Measurements from ENCODE around the gene PREX1. TPM values are rescaled to one million over a fixed set of nuclear protein-coding genes. Genes with fewer than 3 reads are reported as not detected.

Gene PREX1
- total and polyA plus RNA-seq, 10 donors = 36.7 to 279 (median 157) TPM

DNA sequence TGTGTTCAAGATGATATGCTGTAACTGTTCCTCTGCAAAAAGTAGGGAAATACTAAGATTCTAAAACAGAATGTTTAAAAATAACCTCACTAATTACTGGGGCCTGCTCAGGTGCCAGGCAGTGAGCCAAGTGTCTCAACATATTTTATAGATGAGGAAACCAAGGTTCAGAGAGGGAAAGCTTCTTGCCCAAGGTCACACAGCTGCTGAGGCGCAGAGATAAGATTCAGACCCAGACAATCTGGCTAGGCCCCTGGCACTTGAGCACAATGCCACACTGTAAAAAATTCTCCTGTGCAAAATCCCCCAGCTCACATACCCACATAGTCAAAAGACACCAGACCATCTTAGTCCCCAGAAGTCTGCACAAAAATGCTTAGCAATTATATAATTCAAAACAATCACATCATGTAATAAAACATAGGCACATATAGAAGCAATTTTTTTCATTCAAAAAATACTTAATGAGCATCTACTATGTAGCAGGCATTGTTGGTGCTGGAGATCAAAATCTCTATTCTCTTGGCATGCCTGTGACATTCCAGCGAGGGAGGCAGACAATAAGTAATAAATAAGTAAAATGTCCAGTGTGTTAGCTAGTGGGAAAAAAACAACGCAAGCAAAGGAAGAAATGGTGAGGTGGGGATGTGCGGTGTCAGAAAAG, 10.3 kb downstream of the PREX1 start:
- peaks cover 64 to 100% (median 99%) of the 10 kb centered on the region in 6 donors for H3K4me1 ChIP-seq
- intact Hi-C loops (cut with DNase I; ENCODE audit: low total_unique reads) = no loop called here
- H3K4me3 ChIP-seq = peak overlapping the region in 2 of 8 donors; percentile 14 to 95
- TF ChIP-seq, protein P1, sequence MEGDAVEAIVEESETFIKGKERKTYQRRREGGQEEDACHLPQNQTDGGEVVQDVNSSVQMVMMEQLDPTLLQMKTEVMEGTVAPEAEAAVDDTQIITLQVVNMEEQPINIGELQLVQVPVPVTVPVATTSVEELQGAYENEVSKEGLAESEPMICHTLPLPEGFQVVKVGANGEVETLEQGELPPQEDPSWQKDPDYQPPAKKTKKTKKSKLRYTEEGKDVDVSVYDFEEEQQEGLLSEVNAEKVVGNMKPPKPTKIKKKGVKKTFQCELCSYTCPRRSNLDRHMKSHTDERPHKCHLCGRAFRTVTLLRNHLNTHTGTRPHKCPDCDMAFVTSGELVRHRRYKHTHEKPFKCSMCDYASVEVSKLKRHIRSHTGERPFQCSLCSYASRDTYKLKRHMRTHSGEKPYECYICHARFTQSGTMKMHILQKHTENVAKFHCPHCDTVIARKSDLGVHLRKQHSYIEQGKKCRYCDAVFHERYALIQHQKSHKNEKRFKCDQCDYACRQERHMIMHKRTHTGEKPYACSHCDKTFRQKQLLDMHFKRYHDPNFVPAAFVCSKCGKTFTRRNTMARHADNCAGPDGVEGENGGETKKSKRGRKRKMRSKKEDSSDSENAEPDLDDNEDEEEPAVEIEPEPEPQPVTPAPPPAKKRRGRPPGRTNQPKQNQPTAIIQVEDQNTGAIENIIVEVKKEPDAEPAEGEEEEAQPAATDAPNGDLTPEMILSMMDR (IDR thresholded peaks at IDR 0.05 in 8 of 11, conservative IDR thresholded peaks at IDR 0.05 in 3 of 11) = no peak
- TF ChIP-seq POLR2AphosphoS5 (IDR thresholded peaks at IDR 0.05) = no peak
- peak overlapping the region in 6 of 8 donors; percentile 60 to 97 (median 92) for H3K27ac ChIP-seq
- H3K27me3 ChIP-seq (replicated peaks in 1 of 7) = no peaks in the 10 kb centered on the region
- DNase-seq = peak; percentile 25
- peaks cover 0 to 88% (median 0%) of the 10 kb centered on the region in 6 donors for H3K36me3 ChIP-seq
- WGBS, 5 donors = 79 to 86% (median 81%) methylated on average over 4 of the region's 4 CpGs
- no peaks in the 10 kb centered on the region for H3K9me3 ChIP-seq

DNA sequence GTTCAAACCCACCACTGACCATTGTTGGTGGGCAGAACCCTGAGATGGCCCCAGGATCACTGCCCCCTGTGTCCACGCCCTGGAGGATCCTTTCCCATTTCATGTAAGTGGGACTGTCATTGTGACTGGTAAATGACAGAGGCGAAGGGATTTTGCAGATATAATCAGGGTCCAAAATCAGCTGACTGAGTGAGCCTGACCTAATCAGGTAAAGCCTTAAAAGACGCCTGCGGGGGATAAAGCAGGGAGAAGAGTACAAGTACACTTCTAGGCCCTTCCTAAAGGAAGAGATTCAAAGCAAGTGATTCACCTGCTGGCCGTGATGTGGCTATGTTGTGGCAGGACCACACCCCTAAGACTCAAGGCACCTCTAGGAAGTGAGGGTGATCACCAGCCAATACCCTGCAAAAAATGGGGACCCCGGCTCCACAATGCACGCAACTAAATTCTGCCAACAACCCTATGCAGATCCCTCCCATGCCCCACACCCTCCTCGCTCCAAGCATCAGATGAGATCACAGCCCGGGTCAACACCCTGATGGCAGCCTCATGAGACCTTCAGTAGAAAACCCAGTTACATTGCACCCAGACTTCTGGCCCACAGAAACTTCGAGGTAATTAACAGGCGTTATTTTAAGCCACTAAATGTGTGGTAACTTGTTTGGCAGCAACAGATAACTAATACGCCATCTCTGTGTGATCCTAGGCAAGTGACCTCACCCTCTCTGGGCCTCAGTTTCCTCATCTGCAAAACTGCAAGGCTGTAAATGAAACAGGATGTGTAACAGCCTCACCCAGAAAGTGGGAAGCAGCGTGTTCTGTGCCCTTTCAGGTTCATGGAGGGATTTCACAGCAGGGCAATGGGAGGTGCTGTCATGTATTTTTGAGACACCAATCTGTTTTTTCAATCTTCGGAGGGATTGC, 11.3 kb downstream of the PREX1 start:
- intact Hi-C loops (cut with DNase I; ENCODE audit: low total_unique reads) = no loop called here
- Histone ChIP-seq H3K36me3 (peaks cover 0 to 86% (median 0%) of the 10 kb centered on the region in 6 donors), H3K4me1 (peaks cover 55 to 100% (median 97%) of the 10 kb centered on the region in 6 donors), H3K9me3 (no peaks in the 10 kb centered on the region), H3K4me3 (peak overlapping the region in 1 of 8 donors; percentile 95), H3K27me3 (replicated peaks in 1 of 7) (no peaks in the 10 kb centered on the region), H3K27ac (peak overlapping the region in 5 of 8 donors; percentile 20 to 97 (median 94))
- peak; percentile 59 for DNase-seq
- TF ChIP-seq POLR2A (IDR thresholded peaks at IDR 0.05) (no peak), POLR2AphosphoS5 (IDR thresholded peaks at IDR 0.05) (no peak)
- TF ChIP-seq, protein P1 (IDR thresholded peaks at IDR 0.05 in 8 of 11, conservative IDR thresholded peaks at IDR 0.05 in 3 of 11) = no peak
- 69 to 83% (median 75%) methylated on average over 12 to 14 of the region's 14 CpGs for WGBS, 5 donors

DNA sequence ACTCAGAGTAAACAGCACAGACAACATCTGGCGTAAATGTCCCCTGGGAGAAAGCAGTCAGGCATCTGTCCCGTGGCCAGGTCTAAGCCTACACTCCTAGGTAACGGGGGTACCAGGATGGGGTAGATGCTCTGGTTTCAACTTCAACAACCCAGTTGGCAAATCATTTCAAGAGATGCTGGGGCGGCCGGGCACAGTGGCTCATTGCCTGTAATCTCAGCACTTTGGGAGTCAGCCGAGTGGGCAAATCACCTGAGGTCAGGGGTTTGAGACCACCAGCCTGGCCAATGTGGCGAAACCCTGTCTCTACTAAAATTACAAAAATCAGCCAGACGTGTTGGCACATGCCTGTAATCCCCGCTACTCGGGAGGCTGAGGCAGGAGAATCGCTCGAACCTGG, 12.3 kb downstream of the PREX1 start:
- TF ChIP-seq POLR2AphosphoS5 (IDR thresholded peaks at IDR 0.05) (no peak), POLR2A (IDR thresholded peaks at IDR 0.05) (no peak)
- TF ChIP-seq, protein P1 (IDR thresholded peaks at IDR 0.05 in 8 of 11, conservative IDR thresholded peaks at IDR 0.05 in 3 of 11) = no peak
- DNase-seq = peak; percentile 54
- Histone ChIP-seq H3K4me3 (no peak overlapping the region), H3K36me3 (peaks cover 0 to 81% (median 0%) of the 10 kb centered on the region in 6 donors), H3K27me3 (replicated peaks in 1 of 7) (no peaks in the 10 kb centered on the region), H3K4me1 (peaks cover 45 to 100% (median 95%) of the 10 kb centered on the region in 6 donors), H3K27ac (peak overlapping the region in 2 of 8 donors; percentile 26 to 47), H3K9me3 (no peaks in the 10 kb centered on the region)
- intact Hi-C loops (cut with DNase I; ENCODE audit: low total_unique reads) = no loop called here
- WGBS, 5 donors = 81 to 90% (median 88%) methylated on average over 11 to 12 of the region's 12 CpGs

Data from spleen (tissue), 11 donors.